Astrocyte of the cerebellum (primary cell): Measurements from ENCODE around the gene FRMD4A.
"Not testable (repeated sequence)": the region's sequence is repeated elsewhere in the genome, so short reads cannot be mapped to it uniquely, and the experiment has no call there.

ENCODE experiments used
- DNase-seq: peaks from one replicate; pipeline ENCODE4 v3.0.0-alpha.2; 2011; ENCODE audit warnings: low read depth
- H3K4me3 ChIP-seq: 2 replicates; pipeline ENCODE4 v1.5.1; 2011; ENCODE audit warnings: mild to moderate bottlenecking, low read depth, low read length, moderate library complexity
- CTCF ChIP-seq: IDR thresholded peaks from 2 replicates; pipeline ENCODE4 v1.5.1; 2012; ENCODE audit warnings: low read length, low read depth, moderate library complexity, mild to moderate bottlenecking; ENCODE audit errors: missing control alignments
- in situ Hi-C: cut with HindIII; loops from 2 replicates; pipeline ENCODE4 v1.10.0; 2017; ENCODE audit warnings: low sequenced_read_pairs

Gene FRMD4A

GRCh38 chr10:13720699-13721098 is 610.0 kb downstream of the FRMD4A start:
- in situ Hi-C loops = no loop called here
- no peak for DNase-seq
- TF ChIP-seq CTCF = no peak
- H3K4me3 ChIP-seq = no peak overlapping the region

- DNase-seq = no peak
- in situ Hi-C loops = no loop called here
- TF ChIP-seq CTCF = no peak
- no peak overlapping the region for H3K4me3 ChIP-seq
These were observed 611.3 kb downstream of the FRMD4A start for GRCh38 chr10:13719425-13719824.

GRCh38 chr10:13718820-13719219 is 611.9 kb downstream of the FRMD4A start:
- in situ Hi-C loops = no loop called here
- H3K4me3 ChIP-seq = no peak overlapping the region
- no peak for DNase-seq
- TF ChIP-seq CTCF = no peak

GRCh38 chr10:13717936-13718772 is 612.6 kb downstream of the FRMD4A start:
- no peak for TF ChIP-seq CTCF
- H3K4me3 ChIP-seq = peak overlapping the region; percentile 22
- in situ Hi-C loops = no loop called here
- peak; percentile 94 for DNase-seq

- in situ Hi-C loops = no loop called here
- no peak for DNase-seq
- H3K4me3 ChIP-seq = peak overlapping the region; percentile 22
- TF ChIP-seq CTCF = no peak
These were observed 613.2 kb downstream of the FRMD4A start for GRCh38 chr10:13717571-13717935.

GRCh38 chr10:13716081-13717071 is 614.3 kb downstream of the FRMD4A start:
- no peak for TF ChIP-seq CTCF
- H3K4me3 ChIP-seq = no peak overlapping the region
- no peak for DNase-seq
- in situ Hi-C loops = no loop called here

- in situ Hi-C loops = not testable (repeated sequence)
These were observed 615.1 kb downstream of the FRMD4A start for GRCh38 chr10:13715596-13715995.

More at GRCh38 chr10:13715596-13715995, 615.1 kb downstream of the FRMD4A start:
- not testable (repeated sequence) for H3K4me3 ChIP-seq, DNase-seq
